Tracheal epithelial cell (primary cell): ENCODE measurements around the gene FARSA. TPM values are rescaled to one million over a fixed set of nuclear protein-coding genes. Genes with fewer than 3 reads are reported as not detected.

Source experiments
- total RNA-seq: library from RNA; depleted of rRNA; stranded (reverse); fragments of >200 nt; gene quantifications from 2 replicates; pipeline ENCODE4 v1.2.1, GENCODE V29; 2014

The FARSA gene
- 77.2 and 78.3 TPM in 2 replicates for total RNA-seq

GRCh38 chr19:12933287-12934072 is at the start of gene FARSA:
Gene FARSA (minus strand): TSS chr19:12933711. CDS start chr19:12933696, 15 bp downstream.

GRCh38 chr19:12969292-12969988 is 35.9 kb upstream of the FARSA start, which contains the start of gene DAND5:
Gene DAND5 (plus strand): TSS chr19:12969576. CDS start chr19:12969661, 85 bp downstream.

GRCh38 chr19:12956446-12957388 is 23.2 kb upstream of the FARSA start, which contains the start of gene GADD45GIP1:
Gene GADD45GIP1 (minus strand): TSS chr19:12957223. CDS start chr19:12957212, 11 bp downstream.

GRCh38 chr19:12945479-12946091 is 12.1 kb upstream of the FARSA start, which contains the start of gene RAD23A:
Gene RAD23A (plus strand): TSS chr19:12945862. CDS start chr19:12945949, 87 bp downstream.

GRCh38 chr19:12937927-12938778 is 4.6 kb upstream of the FARSA start, which contains the start of gene CALR:
Gene CALR (plus strand): TSS chr19:12938609. CDS start chr19:12938680, 71 bp downstream.

GRCh38 chr19:12890787-12891552 is 42.5 kb downstream of the FARSA start, which contains the start of gene GCDH:
Gene GCDH (plus strand): TSS chr19:12891160. CDS start chr19:12891305, 145 bp downstream.

GRCh38 chr19:12886969-12887747 is 46.4 kb downstream of the FARSA start, which contains the start of gene KLF1:
Gene KLF1 (minus strand): TSS chr19:12887201. CDS start chr19:12887140, 61 bp downstream.

GRCh38 chr19:12881172-12881808 is 52.2 kb downstream of the FARSA start, which contains the start of gene DNASE2:
Gene DNASE2 (minus strand): TSS chr19:12881449. CDS start chr19:12881375, 74 bp downstream.

Other genes starting within 250 kb of the FARSA start
- gene GNG14, start 245.7 kb downstream of the FARSA start, total RNA-seq, result not detected in 2 replicates
- gene FBXW9, start 237.1 kb downstream of the FARSA start, total RNA-seq, result 8.2 and 8.7 TPM in 2 replicates
- gene TNPO2, start 209.8 kb downstream of the FARSA start, total RNA-seq, result 28.4 and 29.4 TPM in 2 replicates
- 110 and 143 TPM in 2 replicates for gene TRIR, start 199.0 kb downstream of the FARSA start, total RNA-seq
- 72.9 and 77.6 TPM in 2 replicates for gene GET3, start 196.2 kb downstream of the FARSA start, total RNA-seq
- gene BEST2, start 181.9 kb downstream of the FARSA start, total RNA-seq, result not detected in 2 replicates
- 40.9 and 52.3 TPM in 2 replicates for gene HOOK2, start 158.2 kb downstream of the FARSA start, total RNA-seq
- 221 and 311 TPM in 2 replicates for gene JUNB, start 142.2 kb downstream of the FARSA start, total RNA-seq
- gene PRDX2, start 131.9 kb downstream of the FARSA start, total RNA-seq, result 178 and 246 TPM in 2 replicates
- not detected in 2 replicates for gene THSD8, start 131.6 kb downstream of the FARSA start, total RNA-seq
- 9.2 and 14.7 TPM in 2 replicates for gene RNASEH2A, start 127.1 kb downstream of the FARSA start, total RNA-seq
- gene RTBDN, start 99.1 kb downstream of the FARSA start, total RNA-seq, result not detected in 2 replicates
- gene MAST1, start 95.2 kb downstream of the FARSA start, total RNA-seq, result 0.43 and 1.4 TPM in 2 replicates
- 25.8 and 48.2 TPM in 2 replicates for gene DNASE2, start 52.3 kb downstream of the FARSA start, total RNA-seq
- 0.24 TPM in 1 of 2 replicates, not detected in the other for gene KLF1, start 46.5 kb downstream of the FARSA start, total RNA-seq
- gene GCDH, start 42.6 kb downstream of the FARSA start, total RNA-seq, result 21.5 and 28.9 TPM in 2 replicates
- not detected in 2 replicates for gene SYCE2, start 14.4 kb downstream of the FARSA start, total RNA-seq
- gene CALR, start 4.9 kb upstream of the FARSA start, total RNA-seq, result 522 and 1,123 TPM in 2 replicates
- 71.6 and 126 TPM in 2 replicates for gene RAD23A, start 12.2 kb upstream of the FARSA start, total RNA-seq
- 16.8 and 22.9 TPM in 2 replicates for gene GADD45GIP1, start 23.5 kb upstream of the FARSA start, total RNA-seq
- gene DAND5, start 35.9 kb upstream of the FARSA start, total RNA-seq, result 0.24 TPM in 1 of 2 replicates, not detected in the other
- gene NFIX, start 61.8 kb upstream of the FARSA start, total RNA-seq, result 8.7 and 16.6 TPM in 2 replicates
- 0.72 and 4.3 TPM in 2 replicates for gene LYL1, start 169.1 kb upstream of the FARSA start, total RNA-seq
- gene TRMT1, start 183.0 kb upstream of the FARSA start, total RNA-seq, result 76.9 and 79.5 TPM in 2 replicates
- 37.1 and 43.1 TPM in 2 replicates for gene NACC1, start 184.6 kb upstream of the FARSA start, total RNA-seq
- 68.7 and 69.7 TPM in 2 replicates for gene STX10, start 216.7 kb upstream of the FARSA start, total RNA-seq
- gene IER2, start 216.7 kb upstream of the FARSA start, total RNA-seq, result 18.8 and 23.0 TPM in 2 replicates